HG02852 (cell line): ENCODE results near the gene CFAP45.

Experiments
- ATAC-seq: cut with Tn5 transposase; IDR thresholded peaks from one replicate; pipeline ENCODE4 v1.9.1; 2021; ENCODE audit warnings: mild to moderate bottlenecking, moderate library complexity; ENCODE audit not compliant: unreplicated experiment

CFAP45 gene

DNA sequence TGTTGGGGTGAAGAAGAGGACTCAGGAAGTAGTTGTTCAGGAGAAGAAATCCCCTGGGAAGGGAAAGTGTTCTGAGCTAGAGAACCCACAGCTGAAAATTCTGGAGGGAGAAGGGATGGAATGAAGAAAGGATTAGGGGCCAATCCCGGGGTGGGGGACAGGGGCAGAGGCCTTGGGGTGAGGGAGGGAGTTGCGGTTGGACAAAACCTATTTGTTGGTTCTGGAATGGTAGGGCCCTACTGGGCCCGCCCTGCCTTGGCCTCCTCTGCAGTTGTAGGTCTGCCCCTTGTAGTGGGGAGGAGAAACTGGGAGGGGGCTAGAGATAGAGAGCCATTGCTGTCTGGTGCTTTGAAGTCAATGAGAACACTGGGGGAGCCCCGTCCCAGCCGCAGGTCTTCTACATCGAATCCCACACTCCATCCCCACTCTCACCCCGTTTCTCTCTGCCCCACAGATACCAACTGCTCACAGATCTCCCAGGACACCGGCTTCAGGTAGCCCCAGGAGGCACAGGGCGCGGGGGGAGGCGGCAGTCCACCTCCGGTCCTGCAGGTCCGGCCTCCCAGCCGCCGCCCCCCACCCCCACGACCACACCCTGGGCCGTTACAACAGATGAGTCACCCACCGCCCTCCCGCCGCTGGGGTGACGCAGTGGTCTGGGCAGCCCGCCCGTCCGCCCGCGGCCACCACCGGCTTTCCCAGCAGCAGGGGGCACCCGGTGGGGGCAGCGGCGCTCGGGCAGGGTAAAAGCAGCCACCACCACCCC lies 24.2 kb upstream of the CFAP45 start:
- no peak for ATAC-seq

DNA sequence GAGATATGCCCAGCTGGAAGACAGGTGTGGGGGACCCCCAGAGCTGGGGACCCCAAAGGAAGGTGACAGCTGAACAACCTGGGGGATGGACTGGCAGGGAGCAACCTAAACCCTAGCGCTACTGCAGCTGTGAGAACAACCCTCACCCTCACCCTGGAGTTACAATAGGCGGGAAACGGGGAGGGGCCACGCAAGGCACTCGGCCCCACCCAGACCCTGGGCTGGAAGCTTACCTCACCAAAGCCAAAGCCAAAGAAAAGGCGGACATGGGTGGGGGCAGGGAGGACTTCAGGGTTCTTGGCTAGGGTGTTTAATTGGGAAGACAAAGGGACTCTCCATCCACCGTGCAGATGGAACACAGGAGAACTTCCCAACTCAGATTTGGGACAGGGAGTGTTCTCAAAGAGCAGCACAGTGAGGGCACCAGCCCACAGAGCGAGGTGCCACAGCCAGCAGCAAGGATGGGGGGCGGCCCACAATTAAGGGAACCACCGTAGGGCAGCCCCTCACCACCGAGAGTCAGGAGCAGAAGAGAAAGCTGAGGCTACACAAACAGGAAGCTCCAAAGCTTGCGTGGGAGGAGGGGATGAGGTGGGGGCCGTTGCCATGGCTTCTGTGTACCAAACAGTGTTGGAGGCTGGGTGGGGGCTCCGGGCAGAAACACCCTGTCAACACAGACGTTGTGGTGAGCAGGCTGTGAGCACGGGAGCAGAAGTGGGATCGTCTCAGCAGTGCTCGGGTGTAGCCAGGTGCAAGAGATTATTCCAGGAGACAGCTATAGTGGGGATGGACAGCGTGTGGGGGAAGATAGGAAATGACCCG lies 23.4 kb upstream of the CFAP45 start:
- ATAC-seq = peak; percentile 27

DNA sequence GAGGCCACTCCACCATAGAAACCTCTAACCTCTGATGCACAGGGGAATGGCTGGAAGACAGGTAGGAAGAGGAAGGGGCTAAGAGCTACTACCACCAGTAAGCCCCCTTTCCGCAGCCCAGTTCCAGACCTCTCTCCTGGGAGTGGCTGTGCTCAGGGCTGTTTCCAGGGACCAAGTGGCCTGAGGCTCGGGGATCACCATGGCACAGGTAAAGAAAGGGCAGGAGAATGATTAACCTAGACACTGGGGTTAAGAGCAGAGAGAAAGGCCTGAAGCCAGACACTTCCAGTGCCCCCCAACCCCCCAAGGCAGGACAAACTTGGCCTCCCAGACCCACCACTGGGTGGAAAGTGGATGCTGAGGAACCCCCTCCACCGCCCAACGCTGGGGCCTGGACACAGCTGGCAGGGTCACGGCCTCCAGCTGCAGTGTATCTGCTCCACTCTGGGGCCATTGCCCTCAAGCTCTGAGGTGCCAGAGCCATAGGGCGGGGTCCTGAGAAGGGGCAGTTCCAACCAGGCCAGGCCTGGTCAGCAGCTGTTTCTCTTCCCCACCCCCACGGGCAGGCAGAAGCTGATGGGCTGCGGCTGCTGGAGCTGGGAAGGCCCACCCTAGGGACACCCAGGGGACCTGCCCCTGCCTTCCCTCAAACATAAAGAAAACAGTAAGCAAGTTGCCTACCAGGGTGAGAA lies 22.7 kb upstream of the CFAP45 start:
- no peak for ATAC-seq

DNA sequence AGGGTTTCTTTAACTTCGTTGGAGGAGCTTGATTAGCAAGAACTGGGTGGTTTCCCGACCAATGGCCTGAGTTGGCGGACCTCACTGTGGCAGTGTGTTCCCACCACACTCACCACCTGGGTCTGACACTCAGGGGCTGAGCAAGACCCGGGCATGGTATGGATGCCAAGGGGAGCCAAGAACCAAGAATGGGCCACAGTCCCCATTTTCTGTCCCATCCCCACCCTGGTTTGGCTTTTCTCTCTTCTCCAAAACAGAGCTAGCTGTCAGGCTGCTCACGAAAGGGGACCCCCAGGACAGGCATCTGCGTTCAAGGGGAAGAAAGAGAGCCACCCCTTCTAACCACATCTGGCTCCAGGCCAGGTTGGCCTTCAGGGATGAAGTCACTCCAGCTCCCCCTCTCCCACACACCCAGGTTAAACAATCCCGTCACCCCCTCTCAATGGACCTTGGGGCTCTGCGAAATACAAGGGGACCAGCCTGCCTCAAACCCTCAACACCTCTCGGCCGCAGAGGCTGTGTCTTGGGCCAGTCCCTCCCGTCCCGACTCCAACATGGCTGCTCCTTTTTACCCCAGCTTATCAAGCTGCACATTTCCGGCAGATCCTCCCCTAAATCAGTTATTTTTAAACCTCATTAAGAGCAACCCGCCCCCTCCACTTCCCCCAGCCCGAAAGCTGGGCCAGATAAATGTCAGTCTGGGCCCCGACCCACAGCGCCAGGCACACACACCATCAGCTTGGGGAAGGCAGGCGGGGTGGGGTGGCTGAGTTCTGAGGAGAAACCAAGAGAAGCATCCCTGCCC lies 21.9 kb upstream of the CFAP45 start:
- no peak for ATAC-seq

DNA sequence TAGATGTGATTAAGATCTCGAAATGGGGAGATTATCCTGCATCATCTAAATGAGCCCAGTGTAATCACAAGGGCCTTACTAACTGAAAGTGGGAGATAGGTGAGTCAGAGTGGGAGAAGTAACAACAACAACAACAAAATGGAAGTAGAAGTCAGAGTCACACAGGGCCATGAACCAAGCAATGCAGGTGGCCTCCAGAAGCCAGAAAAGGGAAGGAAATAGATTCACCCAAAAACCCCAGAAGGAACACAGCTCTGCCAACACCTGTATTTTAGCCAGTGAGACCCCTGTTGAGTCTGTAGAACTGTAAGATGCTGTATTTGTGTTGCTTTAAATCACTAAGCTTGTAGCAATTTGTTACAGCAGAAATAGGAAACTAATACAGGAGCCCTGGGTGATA lies 21.3 kb upstream of the CFAP45 start:
- ATAC-seq = peak; percentile 27

DNA sequence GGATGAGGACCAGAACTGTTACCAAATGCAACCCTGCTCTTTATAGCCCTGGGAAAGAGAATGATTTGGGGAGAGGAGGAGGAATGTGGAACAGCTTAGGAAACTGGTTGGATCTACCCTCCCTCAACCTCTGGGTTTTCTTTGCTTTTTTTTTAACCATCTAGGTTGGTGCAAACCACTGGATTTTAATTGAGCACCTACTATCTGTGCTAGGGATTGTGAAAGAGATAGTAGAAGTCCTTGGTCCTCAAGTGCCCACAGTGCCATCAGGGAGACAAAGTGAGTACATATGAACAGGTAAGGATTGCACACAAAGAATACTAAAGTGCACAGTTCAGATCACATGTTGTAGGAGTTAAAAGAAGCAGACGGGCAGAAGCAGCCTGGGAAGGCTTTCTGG lies 20.7 kb upstream of the CFAP45 start:
- ATAC-seq = no peak

DNA sequence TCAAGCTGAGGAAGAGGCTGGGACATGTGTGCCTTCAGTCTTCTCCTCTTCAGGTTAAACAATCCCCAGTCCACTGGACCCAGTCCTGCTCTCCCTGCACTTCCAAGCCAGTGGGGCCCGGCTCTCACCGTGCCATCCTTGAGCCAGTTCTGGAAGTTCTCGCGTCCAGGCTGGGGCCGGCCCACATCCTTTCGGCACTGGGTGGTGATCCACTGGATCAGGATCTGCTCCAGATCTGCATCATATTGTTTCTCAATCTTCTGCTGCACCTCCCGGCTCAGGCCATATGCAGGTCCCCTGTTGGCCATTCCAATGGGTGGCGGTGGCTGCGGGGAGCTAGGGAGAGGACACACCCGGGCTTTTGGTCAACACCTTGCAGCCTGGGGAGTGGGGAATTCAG lies 20.2 kb upstream of the CFAP45 start:
- no peak for ATAC-seq

DNA sequence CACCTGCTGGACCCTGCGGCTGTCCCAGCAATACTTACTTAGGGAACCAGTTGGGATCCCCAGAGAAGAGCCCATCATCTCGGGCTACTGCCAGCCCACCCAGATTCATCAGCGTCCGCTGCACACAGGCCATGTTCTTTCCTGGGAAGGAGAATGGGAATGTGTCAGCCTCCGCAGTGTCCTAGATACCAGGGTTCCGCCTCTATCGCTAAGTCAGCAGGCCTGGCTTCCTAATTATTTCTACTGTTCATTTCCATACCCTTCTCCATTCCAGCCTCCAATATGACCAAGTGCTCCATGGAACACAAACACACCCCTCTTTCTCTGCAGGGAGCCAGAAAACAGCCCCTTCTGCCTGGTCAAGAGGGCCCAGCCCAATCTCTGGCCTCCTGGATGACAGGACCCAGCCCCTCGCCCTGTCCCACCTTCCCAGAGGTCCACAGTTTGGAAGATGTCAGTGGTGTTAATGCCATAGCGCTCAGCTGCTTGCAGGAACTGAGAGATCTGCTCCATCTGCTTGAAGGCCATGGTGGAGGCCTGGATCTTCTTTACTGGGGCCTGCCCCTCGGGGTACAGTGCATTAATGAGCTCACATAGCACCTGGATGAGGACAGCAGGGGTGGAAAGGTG lies 19.4 kb upstream of the CFAP45 start:
- no peak for ATAC-seq

DNA sequence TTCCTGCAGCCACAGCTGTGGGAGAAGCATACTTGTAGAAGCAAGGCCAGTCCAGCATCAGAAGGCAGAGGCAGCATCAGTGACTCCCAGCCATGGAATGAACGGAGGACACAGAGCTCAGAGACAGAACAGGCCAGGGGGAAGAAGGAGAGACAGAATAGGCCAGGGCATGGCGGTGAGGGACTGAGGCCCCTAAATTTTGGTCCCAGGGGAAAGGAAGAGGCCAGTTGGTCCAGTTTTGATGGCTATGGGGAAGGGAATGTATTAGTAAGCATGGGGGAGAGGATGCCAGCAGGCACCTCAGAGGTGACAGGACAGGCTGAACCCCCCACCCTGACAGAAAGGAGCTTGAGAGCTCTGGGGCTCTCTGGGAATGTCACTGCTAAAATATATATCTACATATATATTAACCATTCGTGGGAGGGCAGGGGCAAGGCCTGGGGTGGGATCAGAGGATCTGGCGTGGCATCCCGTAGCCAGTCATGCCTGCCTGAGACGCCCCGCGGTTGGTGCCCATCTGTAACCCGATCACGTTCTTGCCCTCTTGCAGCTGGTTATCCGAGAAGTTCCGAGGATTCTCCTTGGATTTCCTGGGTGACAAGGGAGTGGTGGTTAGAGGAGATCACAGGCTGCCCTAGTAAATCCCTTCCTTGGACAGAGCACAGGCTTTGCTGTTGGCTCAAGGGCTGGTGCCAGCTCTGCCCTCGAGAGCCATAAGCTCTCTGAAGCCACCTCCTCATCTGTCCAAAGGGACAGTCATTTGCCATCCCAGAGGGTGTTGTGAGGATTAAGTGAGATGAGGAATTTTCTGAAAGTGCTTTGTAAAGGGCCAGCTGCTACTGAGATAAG lies 18.6 kb upstream of the CFAP45 start:
- no peak for ATAC-seq

DNA sequence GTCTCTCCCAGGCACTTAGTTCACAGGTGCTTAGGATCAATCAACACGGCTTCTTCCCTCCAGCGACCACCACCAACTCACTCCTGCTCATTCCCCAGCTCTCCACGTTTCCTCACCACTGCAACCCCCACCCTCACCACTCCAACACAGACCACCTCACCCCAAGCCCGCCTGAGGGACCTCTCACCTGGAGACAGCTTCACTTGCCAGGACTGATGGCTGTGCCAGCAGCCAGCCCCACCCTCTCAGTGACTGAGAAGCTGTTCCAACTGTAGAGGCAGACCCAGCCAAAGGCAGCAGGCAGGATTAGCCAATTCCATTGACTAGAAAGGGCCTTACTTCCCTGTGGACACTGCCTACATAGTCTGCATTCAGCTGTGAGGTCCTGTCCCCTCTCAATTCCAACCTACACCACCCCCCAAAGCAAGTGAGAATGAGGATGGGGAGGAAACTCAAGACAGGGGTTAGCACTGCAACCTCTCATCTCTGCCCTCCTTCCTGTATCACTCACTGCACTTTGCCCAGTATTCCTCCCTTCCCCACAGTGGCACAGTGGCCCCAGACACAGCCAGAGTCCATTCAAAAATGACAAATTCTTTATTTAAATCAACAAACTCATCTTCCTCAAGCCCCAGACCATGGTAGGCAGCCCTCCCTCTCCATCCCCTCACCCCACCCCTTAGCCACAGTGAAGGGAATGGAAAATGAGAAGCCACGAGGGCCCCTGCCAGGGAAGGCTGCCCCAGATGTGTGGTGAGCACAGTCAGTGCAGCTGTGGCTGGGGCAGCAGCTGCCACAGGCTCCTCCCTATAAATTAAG lies 17.8 kb upstream of the CFAP45 start:
- no peak for ATAC-seq

DNA sequence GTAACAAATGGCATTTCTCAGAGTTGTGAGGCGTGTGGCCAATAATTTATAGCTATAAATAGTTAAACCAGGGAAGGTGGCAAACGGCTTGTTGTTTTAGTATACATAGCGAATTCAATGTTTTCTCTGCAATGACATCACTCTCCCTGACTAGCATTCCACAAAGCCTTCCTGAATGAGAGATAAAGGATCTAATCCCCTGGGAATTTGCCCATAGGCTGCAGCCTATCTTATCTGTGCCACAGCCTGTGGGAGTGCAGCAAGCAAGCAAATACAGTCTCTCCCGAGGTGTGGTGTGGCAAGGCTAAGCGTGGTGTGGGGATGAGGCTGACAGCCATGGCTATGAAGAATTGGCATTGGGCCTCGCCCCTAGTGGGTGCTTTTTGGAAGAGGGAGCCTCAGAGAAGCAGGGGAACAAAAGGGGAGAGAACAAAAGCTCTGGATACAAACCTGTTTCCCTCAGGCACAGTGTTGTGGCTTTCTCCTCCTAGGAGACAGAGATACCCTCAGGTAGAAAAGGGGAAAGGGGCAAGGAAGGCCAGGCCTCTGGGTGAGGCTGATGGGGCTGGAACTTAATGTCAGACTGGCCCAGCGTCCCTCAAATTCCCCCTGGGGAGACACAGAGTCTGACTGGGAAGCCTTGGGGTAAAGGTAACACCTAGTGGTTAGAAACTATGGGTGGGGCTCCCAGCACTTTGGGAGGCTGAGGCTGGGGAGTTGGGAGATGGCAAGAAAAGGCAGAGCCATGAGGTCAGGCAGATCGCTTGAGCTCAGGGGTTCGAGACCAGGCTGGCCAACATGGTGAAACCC lies 16.5 kb upstream of the CFAP45 start:
- ATAC-seq = no peak

DNA sequence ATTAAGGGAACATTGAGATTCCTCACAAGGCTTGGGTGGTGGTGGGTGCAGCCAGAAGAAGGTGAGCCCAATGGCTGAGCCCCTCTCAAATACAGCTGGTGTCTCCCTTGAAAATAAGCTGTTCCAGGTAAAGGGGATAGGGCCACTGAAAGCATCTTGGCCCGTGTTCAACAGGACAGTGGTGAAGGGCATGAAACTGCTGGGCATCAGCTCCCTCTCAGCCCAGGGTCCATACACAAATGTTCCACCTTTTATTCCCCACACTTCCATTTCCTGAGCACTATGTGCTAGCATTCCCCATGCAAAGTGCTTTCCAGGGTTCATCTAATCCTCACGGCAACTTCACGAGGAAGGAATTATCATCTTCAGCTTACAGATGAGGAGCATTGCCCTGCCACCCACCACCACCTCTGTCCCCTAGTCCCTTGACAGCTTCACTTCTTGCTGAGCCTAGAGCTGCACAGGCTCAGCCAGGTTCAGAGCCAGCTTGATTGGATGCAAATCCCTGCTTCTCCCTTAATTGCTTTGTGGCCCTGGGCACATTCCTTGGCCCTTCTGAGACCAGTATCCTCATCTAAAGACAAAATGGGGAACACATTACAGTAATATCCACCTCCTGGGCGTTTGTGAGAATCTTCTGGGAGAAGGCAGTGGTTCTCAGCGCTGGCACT lies 15.7 kb upstream of the CFAP45 start:
- no peak for ATAC-seq

DNA sequence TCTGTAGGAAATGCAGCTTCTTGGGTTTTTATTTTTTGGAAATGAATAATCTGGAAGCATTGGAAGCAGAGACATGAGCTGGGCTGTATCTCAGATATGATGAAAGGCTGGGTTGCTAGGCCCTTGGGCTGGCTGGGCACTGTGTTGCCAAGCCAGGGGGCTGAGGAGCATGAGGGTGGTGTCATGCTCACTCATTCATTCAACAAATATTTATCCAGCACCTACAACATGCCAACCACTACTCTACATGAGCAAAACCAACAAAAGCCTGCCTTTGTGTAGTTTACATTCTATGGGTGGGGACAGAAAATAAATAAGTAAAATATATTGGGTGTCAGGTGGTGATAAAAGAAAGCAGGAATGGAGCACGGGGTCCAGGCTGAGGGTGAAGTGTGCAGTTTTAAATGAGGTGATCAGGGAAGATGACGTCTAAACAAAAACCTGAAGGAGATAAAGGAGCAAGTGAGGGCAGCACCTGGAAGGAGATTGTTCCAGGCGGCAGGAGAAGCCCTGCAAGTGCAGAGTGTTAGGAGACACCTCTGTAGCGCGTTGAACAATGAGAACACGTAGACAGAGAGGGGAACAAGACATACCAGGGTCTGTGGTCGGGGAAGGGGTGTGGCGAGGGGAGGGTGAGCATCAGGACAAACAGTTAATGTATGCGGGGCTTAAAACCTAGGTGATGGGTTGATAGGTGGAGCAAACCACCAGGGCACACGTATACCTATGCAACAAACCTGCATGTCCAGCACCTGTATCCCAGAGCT lies 14.5 kb upstream of the CFAP45 start:
- ATAC-seq = no peak

DNA sequence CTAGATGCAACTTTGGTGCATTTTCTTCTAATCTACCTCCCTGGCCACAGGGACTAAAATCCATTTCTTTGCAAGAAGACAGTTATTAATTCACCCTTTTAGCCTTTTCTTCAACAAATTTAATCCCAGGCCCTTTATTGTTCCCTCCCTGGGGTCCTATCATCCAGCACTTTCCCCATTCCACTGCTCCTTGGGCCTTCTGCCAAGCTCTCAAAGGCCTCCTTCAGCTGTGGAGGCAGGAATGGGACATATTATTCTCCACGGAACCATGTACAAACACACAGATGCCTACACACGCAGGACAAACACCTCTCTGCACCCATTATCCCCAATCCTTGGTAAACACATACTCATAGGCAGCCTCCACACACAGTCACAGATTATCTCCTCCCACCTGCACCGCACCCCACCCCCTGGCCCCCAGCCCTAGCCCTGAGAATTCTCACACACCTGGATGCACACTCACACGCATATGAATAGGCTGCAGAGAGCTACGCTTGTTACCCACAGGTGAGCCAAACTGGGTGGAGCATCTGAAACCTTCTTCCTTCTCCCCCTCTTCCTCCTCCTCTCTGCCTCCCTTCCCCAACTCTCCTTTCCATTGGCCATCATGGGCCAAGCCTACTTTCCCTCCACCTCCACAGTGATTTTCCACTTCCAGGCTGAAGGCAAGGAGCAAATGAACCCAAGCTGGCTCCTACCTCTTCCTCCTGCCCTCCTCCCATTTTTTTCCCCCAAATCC lies 13.7 kb upstream of the CFAP45 start:
- ATAC-seq = no peak

DNA sequence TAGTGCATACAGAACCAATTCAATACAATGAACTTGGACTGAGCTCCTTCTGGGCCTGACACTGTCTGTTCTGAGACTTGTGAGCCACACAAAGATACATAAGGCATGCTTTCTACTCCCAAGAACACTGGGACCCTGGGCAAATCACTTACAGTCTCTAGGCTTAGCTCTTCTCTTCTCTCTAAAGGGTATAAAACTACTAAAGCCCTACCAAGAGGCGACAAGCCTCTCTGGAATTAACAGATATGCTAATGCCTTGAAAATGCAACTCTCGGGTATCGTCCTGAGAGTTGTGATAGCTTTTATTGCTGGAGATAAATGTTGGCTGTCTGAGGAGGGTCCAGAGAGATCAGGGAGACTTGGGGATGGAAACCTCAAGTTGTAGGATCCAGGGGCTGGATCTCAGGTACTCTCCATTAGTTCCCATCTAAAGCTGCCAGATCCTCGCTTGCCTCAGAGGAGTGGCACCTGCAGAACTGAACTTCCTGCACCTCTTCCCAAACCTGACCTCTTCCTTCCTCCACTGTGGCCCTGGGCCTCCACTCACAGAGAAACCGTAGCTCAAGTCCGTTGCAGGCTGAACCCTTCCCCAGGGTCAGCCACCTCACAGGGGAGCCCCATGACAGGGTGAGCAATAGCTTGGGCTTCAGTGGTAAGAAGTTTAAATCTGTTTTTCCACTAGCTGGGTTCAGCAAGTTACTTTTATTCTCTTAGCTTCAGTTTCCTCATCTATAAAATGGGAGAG lies 11.5 kb upstream of the CFAP45 start:
- no peak for ATAC-seq
